NK-92 (cell line): ENCODE measurements around the gene PIGS.

Source experiments
- DNase-seq: peaks from one replicate; lab custom pipeline; 2025; ENCODE audit not compliant: unreplicated experiment; lab: John Stamatoyannopoulos, UW

Gene PIGS

GRCh38 chr17:28511858-28512461 lies 59.4 kb downstream of the PIGS start:
- DNase-seq, result no peak

DNA sequence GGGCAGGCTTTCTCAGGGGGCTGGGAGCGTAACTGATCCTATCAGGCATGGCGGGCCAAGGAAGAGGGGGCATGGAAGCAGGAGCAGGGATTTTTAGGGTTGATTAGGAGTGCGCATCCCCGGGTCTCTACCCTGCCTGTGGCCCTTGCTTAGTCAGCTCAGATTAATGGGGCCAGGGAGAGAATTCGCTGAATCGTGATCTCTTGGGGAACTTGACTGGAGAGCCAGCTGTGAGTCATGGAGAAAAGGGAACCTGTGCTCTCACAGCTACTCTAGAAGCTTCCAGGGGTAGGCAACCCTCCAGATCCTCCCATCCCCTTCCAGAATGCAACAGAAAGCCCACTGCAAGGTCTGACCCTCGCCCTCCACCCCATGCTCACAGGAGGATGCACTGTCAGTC lies 61.5 kb downstream of the PIGS start:
- no peak for DNase-seq

- DNase-seq, result no peak
Observed at GRCh38 chr17:28508211-28508724, 63.1 kb downstream of the PIGS start.

GRCh38 chr17:28507567-28508203 lies 63.6 kb downstream of the PIGS start:
- DNase-seq, result no peak

DNA sequence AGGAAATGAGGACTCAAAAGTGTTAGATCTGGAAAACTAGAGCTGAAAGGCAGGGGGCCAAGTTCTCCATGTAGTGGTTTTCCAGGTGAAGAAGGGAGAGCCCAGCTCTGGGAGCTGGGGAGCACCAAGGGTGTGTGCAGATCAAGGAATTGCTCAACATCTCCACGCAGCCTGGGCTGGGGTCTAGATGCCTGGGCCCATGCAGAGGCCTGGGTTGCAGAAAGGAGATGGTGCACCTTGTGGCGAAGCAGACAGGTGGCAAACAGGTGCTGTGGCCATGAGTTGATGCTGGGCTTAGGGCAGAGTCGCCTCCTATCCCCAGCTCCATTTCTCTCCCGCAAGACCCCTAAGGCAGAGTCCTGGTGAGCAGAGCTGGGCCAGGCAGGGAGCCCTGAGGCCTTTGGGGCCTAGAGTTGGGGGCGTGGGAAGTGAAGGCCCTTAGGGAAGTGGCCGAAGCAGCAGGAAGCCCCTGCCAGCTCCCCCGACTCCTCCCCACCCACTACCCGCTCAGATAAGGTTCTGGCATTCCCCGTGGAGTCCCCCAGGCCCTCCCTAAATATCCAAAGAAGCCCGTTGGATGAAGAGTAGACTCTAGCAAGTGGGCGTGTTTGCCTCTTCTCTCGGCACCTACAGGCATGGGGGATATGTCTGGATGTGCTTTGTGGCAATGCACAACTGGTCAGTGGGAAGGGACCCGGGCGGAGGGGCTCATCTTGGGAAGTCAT lies 64.4 kb downstream of the PIGS start:
- DNase-seq, result no peak

- no peak for DNase-seq
Observed at GRCh38 chr17:28505986-28506665, 65.2 kb downstream of the PIGS start, which contains the start of gene FOXN1. FOXN1 (plus strand) TSS chr17:28506348; CDS start chr17:28523970, 17,622 bp downstream.

DNA sequence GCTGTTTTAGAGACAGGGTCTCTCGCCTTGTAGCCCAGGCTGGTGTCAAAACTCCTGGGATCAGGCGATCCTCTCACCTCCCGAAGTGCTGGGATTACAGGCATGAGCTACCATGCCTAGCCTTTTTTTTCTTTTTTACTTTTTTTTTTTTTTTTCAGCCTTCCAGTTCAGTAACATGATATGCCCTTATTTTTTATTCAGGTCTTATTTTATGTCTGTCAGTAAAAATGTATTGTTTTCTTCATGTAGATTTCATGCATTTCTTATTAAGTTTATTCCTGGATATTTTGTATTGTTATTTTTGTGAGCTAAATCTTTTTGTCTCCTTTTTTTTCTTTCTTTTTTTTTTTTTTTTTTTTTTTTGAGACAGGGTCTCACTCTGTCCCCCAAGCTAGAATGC lies 67.9 kb downstream of the PIGS start:
- DNase-seq, result no peak
